Measurements from ENCODE around the gene CEACAM20.

DNA sequence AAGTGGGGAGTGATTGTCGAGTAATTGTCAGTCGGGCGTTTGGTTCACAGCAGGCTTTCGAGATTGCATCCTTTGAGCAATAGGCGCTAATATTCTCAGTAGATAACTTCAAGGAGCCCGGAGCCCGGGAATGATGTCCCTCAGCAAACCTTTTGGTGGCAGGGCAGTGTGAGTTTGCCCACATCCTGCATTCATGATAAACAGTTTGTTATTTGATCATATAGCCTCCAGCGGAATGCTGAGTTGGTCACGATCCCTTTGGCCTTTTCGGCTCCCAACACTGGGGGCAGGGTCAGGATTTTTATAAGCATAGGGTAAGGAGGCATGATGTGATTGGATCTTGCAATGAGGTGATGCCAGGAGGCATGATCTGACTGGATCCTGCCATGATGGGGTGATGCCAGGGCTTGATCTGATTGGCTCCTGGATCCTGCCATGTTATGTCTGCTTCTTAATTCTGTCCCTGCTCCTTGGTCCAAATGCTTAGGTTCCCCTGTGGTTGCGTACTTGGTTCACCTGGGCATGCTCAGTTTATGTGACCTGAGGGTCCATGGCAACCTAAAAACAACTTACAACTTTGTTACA is 45.7 kb upstream of the CEACAM20 start:
- TF ChIP-seq, protein P1, sequence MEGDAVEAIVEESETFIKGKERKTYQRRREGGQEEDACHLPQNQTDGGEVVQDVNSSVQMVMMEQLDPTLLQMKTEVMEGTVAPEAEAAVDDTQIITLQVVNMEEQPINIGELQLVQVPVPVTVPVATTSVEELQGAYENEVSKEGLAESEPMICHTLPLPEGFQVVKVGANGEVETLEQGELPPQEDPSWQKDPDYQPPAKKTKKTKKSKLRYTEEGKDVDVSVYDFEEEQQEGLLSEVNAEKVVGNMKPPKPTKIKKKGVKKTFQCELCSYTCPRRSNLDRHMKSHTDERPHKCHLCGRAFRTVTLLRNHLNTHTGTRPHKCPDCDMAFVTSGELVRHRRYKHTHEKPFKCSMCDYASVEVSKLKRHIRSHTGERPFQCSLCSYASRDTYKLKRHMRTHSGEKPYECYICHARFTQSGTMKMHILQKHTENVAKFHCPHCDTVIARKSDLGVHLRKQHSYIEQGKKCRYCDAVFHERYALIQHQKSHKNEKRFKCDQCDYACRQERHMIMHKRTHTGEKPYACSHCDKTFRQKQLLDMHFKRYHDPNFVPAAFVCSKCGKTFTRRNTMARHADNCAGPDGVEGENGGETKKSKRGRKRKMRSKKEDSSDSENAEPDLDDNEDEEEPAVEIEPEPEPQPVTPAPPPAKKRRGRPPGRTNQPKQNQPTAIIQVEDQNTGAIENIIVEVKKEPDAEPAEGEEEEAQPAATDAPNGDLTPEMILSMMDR (IDR thresholded peaks at IDR 0.05), result no peak
- TF ChIP-seq EZH2 (IDR thresholded peaks at IDR 0.05), result no peak
